Adrenal gland (tissue), 12 donors: Measurements from ENCODE around the gene MED13. TPM values are rescaled to one million over a fixed set of nuclear protein-coding genes. Genes with fewer than 3 reads are reported as not detected.

Experiments
- DNase-seq, 7 donors: peaks; one replicate each; pipeline ENCODE4 v3.0.0-alpha.2; 2019 to 2020
- H3K27ac ChIP-seq, 5 donors: fragments of 200-600 bp; sonication (generic) in 4 of 5; 1 replicate in 3 of 5; 2 replicates in 2 of 5; pipeline versions ENCODE4 v1.5.1 to v1.8.0; 2016 to 2020; ENCODE audit warnings: mild to moderate bottlenecking in 1 of 5
- H3K27me3 ChIP-seq: fragments of 200-600 bp; 2 replicates; pipeline ENCODE4 v1.8.0; 2021
- H3K36me3 ChIP-seq, 2 donors: fragments of 200-600 bp; replicated peaks in 1 of 2; 1 replicate in 1 of 2; 2 replicates in 1 of 2; pipeline versions ENCODE4 v1.5.1 to v1.8.0; 2018 to 2022
- H3K4me1 ChIP-seq, 2 donors: fragments of 200-600 bp; replicated peaks in 1 of 2; 1 replicate in 1 of 2; 2 replicates in 1 of 2; pipeline versions ENCODE4 v1.5.1 to v1.8.0; 2018 to 2021
- H3K4me3 ChIP-seq, 4 donors: fragments of 200-600 bp; sonication (generic) in 3 of 4; one replicate each; pipeline ENCODE4 v1.5.1; 2016 to 2018
- H3K9me3 ChIP-seq, 3 donors: fragments of 200-600 bp; sonication (generic) in 1 of 3; replicated peaks in 1 of 3; 1 replicate in 2 of 3; 2 replicates in 1 of 3; pipeline versions ENCODE4 v1.5.1 to v1.8.0; 2016 to 2021
- POLR2A ChIP-seq, 2 donors: fragments of 450-650 bp; IDR thresholded peaks; one replicate each; pipeline ENCODE4 v1.6.1; 2017; ENCODE audit warnings: antibody characterized with exemption in 2 of 2, mild to moderate bottlenecking in 2 of 2, moderate library complexity in 1 of 2
- WGBS, 4 donors: extraction: QIAGEN DNeasy Blood & Tissue Kit in 2 of 4; methylation state at CpG; one replicate each; pipeline versions ENCODE4 v1.1.5 to v1.1.7; 2013 to 2017; 5-methylcytosine and 5-hydroxymethylcytosine counted together
- intact Hi-C, 2 donors: fragments of 100-400 bp; cut with DNase I; formaldehyde crosslinking; loops; one replicate each; pipeline versions ENCODE4 v1.14.1 to v1.15.0; 2022 to 2023
- polyA plus RNA-seq, 3 donors: library from polyadenylated mRNA; stranded (reverse); fragments of 200-250 nt in 2 of 3; fragments of 350-450 nt in 1 of 3; fragmentation: Illumina TruSeq in 1 of 3; extraction: RNeasy Lipid Tissue Mini Kit (QIAGEN cat#74804) in 1 of 3; gene quantifications; one replicate each; pipeline ENCODE4 v1.2.3, GENCODE V29; 2013 to 2014
- total RNA-seq, 9 donors: library from RNA; depleted of rRNA in 4 of 9; stranded (reverse); fragments of >200 nt in 4 of 9; fragments of 120-200 nt in 1 of 9; fragmentation: NEBNext Ultra II Directional in 1 of 9; extraction: Animal tissue kit (Norgen Biotek cat#: 25700) in 1 of 9; gene quantifications; one replicate each; pipeline versions ENCODE4 v1.1.0 to v1.2.4, GENCODE V29; 2013 to 2023
- TF ChIP-seq, protein P1 (sequence below), 6 experiments: fragments of 450-650 bp in 4 of 6; fragments of 200-600 bp in 2 of 6; sonication (generic) in 1 of 6; IDR thresholded peaks; 1 replicate in 5 of 6; 2 replicates in 1 of 6; pipeline versions ENCODE4 v1.5.1 to v1.8.0; 2016 to 2021; ENCODE audit warnings: antibody characterized with exemption in 6 of 6, mild to moderate bottlenecking in 2 of 6, moderate library complexity in 1 of 6
- donor health status: healthy with polysubstance abuse.
- donor health status: Bipolar disorder and iron deficiency.
- donor health status: DM: yes; HTN: yes; CAD: no.
- donor health status: DM: no; HTN: no; CAD: no.
- donor health status: DM: no; HTN: no; CAD: no.
- donor health status: DM: yes; HTN: yes; CAD: no.

The MED13 gene
- total and polyA plus RNA-seq, 12 donors = 8.2 to 62.3 (median 51.8) TPM

DNA sequence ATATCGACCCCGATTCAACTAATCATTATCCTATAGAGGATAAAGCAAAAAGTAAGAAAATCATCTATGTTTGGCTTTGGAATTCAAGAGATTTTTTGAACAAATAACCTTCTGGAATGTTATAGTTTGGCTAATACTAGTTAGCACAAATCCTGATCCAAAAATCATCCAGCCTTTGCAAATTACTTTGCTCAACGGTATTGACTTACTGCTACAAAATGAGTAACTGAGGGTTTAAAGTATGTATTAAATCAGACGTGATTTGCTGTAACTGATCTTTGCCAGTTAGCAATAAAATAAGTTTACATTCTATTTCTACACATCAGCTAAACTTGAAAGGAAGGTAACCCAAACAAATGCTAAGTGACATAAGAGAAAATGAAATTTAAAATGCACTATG, 6.5 kb downstream of the MED13 start:
- Histone ChIP-seq H3K9me3 (no peaks in the 10 kb centered on the region), H3K4me1 (peaks cover 24 to 62% of the 10 kb centered on the region in 2 donors), H3K36me3 (peaks cover 0 to 13% of the 10 kb centered on the region in 2 donors), H3K27ac (no peak overlapping the region), H3K4me3 (no peak overlapping the region), H3K27me3 (no peaks in the 10 kb centered on the region)
- WGBS, 4 donors = 67 to 83% (median 78%) methylated on average over 4 of the region's 4 CpGs
- TF ChIP-seq POLR2A (IDR thresholded peaks at IDR 0.05) = no peak
- TF ChIP-seq, protein P1, sequence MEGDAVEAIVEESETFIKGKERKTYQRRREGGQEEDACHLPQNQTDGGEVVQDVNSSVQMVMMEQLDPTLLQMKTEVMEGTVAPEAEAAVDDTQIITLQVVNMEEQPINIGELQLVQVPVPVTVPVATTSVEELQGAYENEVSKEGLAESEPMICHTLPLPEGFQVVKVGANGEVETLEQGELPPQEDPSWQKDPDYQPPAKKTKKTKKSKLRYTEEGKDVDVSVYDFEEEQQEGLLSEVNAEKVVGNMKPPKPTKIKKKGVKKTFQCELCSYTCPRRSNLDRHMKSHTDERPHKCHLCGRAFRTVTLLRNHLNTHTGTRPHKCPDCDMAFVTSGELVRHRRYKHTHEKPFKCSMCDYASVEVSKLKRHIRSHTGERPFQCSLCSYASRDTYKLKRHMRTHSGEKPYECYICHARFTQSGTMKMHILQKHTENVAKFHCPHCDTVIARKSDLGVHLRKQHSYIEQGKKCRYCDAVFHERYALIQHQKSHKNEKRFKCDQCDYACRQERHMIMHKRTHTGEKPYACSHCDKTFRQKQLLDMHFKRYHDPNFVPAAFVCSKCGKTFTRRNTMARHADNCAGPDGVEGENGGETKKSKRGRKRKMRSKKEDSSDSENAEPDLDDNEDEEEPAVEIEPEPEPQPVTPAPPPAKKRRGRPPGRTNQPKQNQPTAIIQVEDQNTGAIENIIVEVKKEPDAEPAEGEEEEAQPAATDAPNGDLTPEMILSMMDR (IDR thresholded peaks at IDR 0.05) = no peak
- intact Hi-C loops = no loop called here
- no peak for DNase-seq

DNA sequence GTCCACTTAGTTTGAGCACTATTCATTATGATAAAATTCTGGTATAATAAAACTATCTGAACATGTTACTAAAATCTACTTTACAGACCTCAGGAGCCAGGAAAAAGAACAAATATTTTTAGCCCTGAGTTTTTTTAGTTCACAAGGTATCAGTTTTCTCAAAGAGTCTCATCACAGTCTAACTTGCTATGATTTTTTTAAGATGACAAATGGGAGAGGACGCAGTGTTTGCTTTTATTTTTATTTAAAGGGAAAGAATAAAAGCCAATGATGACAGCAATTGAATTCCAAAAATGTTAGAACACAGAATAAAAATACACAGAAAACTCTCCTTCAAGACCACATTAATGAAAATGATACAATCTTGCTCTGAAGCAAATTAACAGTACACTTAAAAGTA, 7.4 kb downstream of the MED13 start:
- 22 to 46% (median 30%) methylated on average over 1 of the region's 1 CpG for WGBS, 4 donors
- Histone ChIP-seq H3K4me1 (peaks cover 23 to 62% of the 10 kb centered on the region in 2 donors), H3K27ac (no peak overlapping the region), H3K27me3 (no peaks in the 10 kb centered on the region), H3K36me3 (peaks cover 0 to 16% of the 10 kb centered on the region in 2 donors), H3K4me3 (no peak overlapping the region), H3K9me3 (no peaks in the 10 kb centered on the region)
- TF ChIP-seq, protein P1 (IDR thresholded peaks at IDR 0.05) = no peak
- no peak for TF ChIP-seq POLR2A (IDR thresholded peaks at IDR 0.05)
- DNase-seq = no peak
- intact Hi-C loops = no loop called here

DNA sequence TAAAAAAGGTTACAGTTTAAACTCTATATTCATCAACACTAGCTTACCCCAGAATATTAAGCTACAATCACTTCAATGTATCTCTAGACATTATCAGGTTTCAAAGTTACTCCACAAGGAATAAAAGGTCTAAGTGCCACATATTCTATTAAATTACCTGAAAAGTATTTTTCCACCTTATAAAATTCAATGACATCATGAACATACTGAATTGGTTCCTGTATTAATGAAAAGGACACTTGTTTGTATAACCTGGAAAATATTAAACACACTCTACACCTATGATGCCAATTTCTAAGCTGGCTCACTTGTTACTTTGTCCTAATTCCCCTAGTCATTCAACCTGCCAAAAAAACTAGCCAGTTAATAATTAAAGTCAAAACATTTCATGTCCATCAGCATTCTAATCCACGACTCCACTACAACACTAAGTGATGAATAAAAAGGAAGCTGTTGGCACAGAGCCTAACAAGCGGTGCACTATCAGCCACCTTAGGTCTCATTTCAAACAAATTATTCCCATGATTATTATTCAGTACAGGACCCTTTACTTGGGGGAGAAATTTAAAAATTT, 12.2 kb downstream of the MED13 start:
- H3K4me3 ChIP-seq = no peak overlapping the region
- intact Hi-C loops = no loop called here
- WGBS, 4 donors = 43 to 57% (median 48%) methylated on average over 2 of the region's 2 CpGs
- DNase-seq = no peak
- H3K27me3 ChIP-seq = no peaks in the 10 kb centered on the region
- H3K9me3 ChIP-seq = no peaks in the 10 kb centered on the region
- peaks cover 11 to 40% of the 10 kb centered on the region in 2 donors for H3K4me1 ChIP-seq
- TF ChIP-seq, protein P1 (IDR thresholded peaks at IDR 0.05) = no peak
- TF ChIP-seq POLR2A (IDR thresholded peaks at IDR 0.05) = no peak
- H3K36me3 ChIP-seq = peaks cover 0 to 41% of the 10 kb centered on the region in 2 donors
- no peak overlapping the region for H3K27ac ChIP-seq

DNA sequence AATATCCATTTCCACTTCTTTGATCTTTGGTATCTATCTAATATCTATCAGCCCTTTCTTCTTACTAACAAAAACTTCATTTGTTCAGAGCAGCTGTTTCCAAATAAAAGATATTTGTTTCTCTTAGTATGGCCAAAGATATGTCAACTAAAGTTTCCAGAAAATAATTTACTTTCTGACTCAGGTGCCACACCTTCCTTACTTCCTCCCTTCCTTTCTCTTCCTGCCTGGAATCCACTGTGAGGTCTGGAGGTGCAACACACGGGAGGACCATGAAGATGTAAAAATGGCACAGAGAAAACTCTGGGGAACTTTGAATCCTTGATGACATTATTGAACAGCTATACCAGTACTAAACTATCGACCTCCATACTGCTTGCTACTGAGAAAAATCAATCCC, 14.0 kb downstream of the MED13 start:
- Histone ChIP-seq H3K27me3 (no peaks in the 10 kb centered on the region), H3K4me1 (peaks cover 8 to 22% of the 10 kb centered on the region in 2 donors), H3K27ac (no peak overlapping the region), H3K36me3 (peaks cover 0 to 51% of the 10 kb centered on the region in 2 donors), H3K9me3 (no peaks in the 10 kb centered on the region), H3K4me3 (no peak overlapping the region)
- intact Hi-C loops = no loop called here
- no peak for DNase-seq
- TF ChIP-seq POLR2A (IDR thresholded peaks at IDR 0.05) = no peak
- TF ChIP-seq, protein P1 (IDR thresholded peaks at IDR 0.05) = no peak
- 82 to 87% (median 84%) methylated on average over 2 of the region's 2 CpGs for WGBS, 4 donors
